Activated naive CD4-positive, alpha-beta T cell treated with anti-CD3 and anti-CD28 coated beads, Interleukin-2, amount 50 U/mL, for 24 hours (primary cell): ENCODE measurements around the gene MIEN1.
A peak's percentile ranks its signal among the peaks of the same experiment; 100 is the strongest.
"Not testable (repeated sequence)": the region's sequence is repeated elsewhere in the genome, so short reads cannot be mapped to it uniquely, and the experiment has no call there.

ENCODE experiments used
- H3K27ac Mint-ChIP-seq: one replicate; pipeline ENCODE4 v1.8.0; 2021; ENCODE audit warnings: mild to moderate bottlenecking, mixed read lengths
- H3K27me3 Mint-ChIP-seq: one replicate; pipeline ENCODE4 v1.8.0; 2021; ENCODE audit warnings: mixed read lengths
- H3K36me3 Mint-ChIP-seq: one replicate; pipeline ENCODE4 v1.8.0; 2021; ENCODE audit warnings: mixed read lengths
- H3K4me1 Mint-ChIP-seq: one replicate; pipeline ENCODE4 v1.8.0; 2021; ENCODE audit warnings: mixed read lengths
- H3K4me3 Mint-ChIP-seq: one replicate; pipeline ENCODE4 v1.8.0; 2021; ENCODE audit warnings: mild to moderate bottlenecking, mixed read lengths
- H3K9me3 Mint-ChIP-seq: one replicate; pipeline ENCODE4 v1.8.0; 2021; ENCODE audit warnings: mixed read lengths

Gene MIEN1

DNA sequence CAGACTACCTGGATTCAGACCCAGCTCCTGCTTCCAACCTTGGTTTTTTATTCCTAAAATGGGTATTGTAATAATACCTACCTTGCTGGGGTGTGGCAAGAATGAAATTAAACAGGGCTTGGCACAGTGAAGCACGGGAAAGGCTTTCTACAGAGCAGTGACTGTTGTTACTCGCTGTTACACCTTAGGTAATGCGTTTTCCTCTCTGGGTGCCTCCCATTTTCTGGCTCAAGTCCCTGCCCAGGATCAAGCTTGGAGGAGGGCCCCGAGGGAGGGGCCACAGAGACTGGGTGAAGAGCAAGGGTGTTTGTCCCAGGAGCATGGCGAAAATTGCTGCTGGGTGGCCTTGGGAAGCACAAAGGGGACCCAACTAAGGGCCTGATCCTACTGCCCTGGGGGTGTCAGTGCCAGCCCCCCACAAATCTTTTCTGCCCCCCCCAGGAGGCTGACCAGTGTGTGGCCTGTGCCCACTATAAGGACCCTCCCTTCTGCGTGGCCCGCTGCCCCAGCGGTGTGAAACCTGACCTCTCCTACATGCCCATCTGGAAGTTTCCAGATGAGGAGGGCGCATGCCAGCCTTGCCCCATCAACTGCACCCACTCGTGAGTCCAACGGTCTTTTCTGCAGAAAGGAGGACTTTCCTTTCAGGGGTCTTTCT lies 13.3 kb downstream of the MIEN1 start:
- H3K4me3 Mint-ChIP-seq: no peak overlapping the region
- no peak overlapping the region for H3K27ac Mint-ChIP-seq
- no peaks in the 10 kb centered on the region for H3K9me3 Mint-ChIP-seq
- H3K4me1 Mint-ChIP-seq: no peaks in the 10 kb centered on the region
- no peaks in the 10 kb centered on the region for H3K27me3 Mint-ChIP-seq
- H3K36me3 Mint-ChIP-seq: no peaks in the 10 kb centered on the region

DNA sequence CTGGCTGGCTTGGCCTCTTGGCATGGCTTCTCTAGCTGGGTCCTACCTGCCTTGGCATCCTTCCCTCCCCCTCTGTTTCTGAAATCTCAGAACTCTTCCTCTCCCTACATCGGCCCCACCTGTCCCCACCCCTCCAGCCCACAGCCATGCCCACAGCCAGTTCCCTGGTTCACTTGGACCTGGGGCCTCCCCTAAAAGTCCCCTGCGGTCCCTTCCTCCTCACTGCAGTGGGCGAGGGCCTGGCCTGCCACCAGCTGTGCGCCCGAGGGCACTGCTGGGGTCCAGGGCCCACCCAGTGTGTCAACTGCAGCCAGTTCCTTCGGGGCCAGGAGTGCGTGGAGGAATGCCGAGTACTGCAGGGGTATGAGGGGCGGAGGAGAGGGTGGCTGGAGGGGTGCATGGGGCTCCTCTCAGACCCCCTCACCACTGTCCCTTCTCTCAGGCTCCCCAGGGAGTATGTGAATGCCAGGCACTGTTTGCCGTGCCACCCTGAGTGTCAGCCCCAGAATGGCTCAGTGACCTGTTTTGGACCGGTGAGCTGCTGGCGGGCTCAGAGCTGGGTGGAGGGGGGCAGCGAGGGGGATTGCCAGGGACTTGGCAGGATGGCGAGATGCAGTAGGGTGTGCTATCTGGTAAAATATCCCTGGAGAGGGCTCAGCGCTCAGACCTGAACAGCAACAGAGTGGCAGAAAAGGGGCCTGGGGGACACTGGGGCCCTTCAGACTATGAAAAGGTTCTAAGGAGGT lies 14.1 kb downstream of the MIEN1 start:
- H3K36me3 Mint-ChIP-seq: no peaks in the 10 kb centered on the region
- no peaks in the 10 kb centered on the region for H3K4me1 Mint-ChIP-seq
- H3K27me3 Mint-ChIP-seq: no peaks in the 10 kb centered on the region
- H3K9me3 Mint-ChIP-seq: no peaks in the 10 kb centered on the region
- H3K27ac Mint-ChIP-seq: no peak overlapping the region
- no peak overlapping the region for H3K4me3 Mint-ChIP-seq

DNA sequence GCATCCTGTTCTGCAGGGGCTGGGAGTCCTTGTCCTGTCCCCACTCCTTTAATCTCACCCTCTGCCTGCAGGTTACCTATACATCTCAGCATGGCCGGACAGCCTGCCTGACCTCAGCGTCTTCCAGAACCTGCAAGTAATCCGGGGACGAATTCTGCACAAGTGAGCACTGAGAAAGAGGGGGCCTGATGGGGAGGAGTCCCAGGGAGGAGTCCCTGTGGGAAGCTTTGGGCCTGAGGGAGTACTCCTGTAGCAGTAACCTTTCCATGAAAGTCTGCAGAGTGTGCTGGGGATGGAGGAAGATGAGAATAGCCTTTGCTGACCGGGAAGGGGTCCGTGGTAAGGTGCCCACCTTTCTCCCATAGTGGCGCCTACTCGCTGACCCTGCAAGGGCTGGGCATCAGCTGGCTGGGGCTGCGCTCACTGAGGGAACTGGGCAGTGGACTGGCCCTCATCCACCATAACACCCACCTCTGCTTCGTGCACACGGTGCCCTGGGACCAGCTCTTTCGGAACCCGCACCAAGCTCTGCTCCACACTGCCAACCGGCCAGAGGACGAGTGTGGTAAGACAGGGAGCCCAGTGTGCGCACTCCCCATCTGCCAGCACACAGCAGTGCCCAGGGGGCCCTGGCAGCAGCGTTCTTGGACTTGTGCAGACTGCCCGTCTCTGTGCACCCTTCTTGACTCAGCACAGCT lies 14.8 kb downstream of the MIEN1 start:
- Mint-ChIP-seq H3K27ac (no peak overlapping the region), H3K4me1 (no peaks in the 10 kb centered on the region), H3K9me3 (no peaks in the 10 kb centered on the region), H3K4me3 (no peak overlapping the region), H3K27me3 (no peaks in the 10 kb centered on the region), H3K36me3 (no peaks in the 10 kb centered on the region)

DNA sequence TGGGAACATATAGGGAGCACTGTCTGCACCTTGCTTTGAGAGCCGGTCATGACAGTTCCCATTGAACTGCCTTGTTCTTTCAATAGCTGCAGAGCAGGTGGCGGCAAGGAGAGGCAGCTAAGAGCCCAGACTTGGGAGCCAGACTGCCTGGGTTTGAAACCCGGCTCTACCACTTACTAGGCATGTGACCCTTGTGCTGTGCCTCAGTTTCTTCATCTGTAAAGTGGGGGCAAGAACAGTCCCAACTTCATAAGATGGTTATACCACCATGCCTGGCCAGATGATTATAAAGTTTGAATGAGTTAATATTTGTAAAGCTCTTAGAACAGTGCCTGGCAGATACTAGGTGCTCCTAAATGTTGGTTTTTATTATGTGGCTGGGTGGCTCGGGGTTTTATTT lies 16.1 kb downstream of the MIEN1 start:
- Mint-ChIP-seq H3K4me3 (no peak overlapping the region), H3K9me3 (no peaks in the 10 kb centered on the region), H3K4me1 (peaks cover 5% of the 10 kb centered on the region), H3K27ac (no peak overlapping the region), H3K36me3 (no peaks in the 10 kb centered on the region), H3K27me3 (no peaks in the 10 kb centered on the region)

DNA sequence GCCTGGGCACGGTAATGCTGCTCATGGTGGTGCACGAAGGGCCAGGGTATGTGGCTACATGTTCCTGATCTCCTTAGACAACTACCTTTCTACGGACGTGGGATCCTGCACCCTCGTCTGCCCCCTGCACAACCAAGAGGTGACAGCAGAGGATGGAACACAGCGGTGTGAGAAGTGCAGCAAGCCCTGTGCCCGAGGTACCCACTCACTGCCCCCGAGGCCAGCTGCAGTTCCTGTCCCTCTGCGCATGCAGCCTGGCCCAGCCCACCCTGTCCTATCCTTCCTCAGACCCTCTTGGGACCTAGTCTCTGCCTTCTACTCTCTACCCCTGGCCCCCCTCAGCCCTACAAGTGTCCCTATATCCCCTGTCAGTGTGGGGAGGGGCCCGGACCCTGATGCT lies 18.5 kb downstream of the MIEN1 start:
- H3K27me3 Mint-ChIP-seq: no peaks in the 10 kb centered on the region
- H3K36me3 Mint-ChIP-seq: no peaks in the 10 kb centered on the region
- peaks cover 17% of the 10 kb centered on the region for H3K4me1 Mint-ChIP-seq
- no peak overlapping the region for H3K27ac Mint-ChIP-seq
- H3K9me3 Mint-ChIP-seq: no peaks in the 10 kb centered on the region
- H3K4me3 Mint-ChIP-seq: no peak overlapping the region

DNA sequence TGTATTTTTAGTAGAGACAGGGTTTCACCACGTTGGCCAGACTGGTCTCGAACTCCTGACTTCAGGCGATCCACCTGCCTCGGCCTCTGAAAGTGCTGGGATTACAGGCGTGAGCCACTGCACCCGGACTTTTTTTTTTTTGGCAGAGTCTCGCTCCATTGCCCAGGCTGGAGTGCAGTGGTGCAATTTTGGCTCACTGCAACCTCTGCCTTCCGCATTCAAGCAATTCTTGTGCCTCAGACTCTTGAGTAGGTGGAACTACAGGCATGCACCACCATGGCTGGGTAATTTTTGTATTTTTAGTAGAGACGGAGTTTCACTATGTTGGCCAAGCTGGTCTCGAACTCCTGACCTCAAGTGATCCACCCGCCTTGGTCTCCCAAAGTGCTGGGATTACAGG lies 19.3 kb downstream of the MIEN1 start:
- H3K4me3 Mint-ChIP-seq, H3K27ac Mint-ChIP-seq, H3K36me3 Mint-ChIP-seq, H3K9me3 Mint-ChIP-seq, H3K27me3 Mint-ChIP-seq: not testable (repeated sequence)
- H3K4me1 Mint-ChIP-seq: peaks cover 24% of the 10 kb centered on the region

DNA sequence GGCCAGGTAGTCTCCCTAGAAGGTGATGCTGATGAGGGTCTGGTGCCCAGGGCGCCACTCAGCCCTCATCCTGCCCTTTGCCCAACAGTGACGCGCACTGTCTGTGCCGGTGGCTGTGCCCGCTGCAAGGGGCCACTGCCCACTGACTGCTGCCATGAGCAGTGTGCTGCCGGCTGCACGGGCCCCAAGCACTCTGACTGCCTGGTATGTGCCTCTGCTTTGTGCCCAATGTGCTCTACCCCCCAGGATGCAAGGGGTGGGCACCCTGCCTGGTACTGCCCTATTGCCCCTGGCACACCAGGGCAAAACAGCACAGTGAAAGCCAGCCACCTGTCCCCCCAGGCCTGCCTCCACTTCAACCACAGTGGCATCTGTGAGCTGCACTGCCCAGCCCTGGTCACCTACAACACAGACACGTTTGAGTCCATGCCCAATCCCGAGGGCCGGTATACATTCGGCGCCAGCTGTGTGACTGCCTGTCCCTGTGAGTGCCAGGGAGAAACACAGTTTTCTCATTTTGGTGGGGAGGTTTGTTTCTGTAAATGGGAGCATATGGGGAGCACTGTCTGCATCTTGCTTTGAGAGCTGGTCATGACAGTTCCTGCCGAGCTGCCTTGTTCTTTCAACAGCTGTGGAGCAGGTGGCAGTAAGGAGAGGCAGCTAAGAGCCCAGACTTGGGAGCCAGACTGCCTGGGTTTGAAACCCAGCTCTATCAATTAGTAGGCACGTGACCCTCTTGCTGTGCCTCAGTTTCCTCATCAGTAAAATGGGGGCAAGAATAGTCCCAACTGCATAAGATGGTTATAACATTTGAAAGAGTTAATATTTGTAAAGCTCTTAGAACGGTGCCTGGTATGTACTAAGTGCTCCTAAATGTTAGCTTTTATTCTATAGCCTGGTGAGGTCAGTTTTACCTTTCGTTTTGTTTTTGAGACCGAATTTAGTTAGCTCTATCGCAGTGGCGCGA lies 20.1 kb downstream of the MIEN1 start:
- Mint-ChIP-seq H3K9me3 (no peaks in the 10 kb centered on the region), H3K27ac (no peak overlapping the region), H3K27me3 (no peaks in the 10 kb centered on the region), H3K4me1 (peaks cover 24% of the 10 kb centered on the region), H3K4me3 (peak overlapping the region; percentile 60), H3K36me3 (no peaks in the 10 kb centered on the region)

DNA sequence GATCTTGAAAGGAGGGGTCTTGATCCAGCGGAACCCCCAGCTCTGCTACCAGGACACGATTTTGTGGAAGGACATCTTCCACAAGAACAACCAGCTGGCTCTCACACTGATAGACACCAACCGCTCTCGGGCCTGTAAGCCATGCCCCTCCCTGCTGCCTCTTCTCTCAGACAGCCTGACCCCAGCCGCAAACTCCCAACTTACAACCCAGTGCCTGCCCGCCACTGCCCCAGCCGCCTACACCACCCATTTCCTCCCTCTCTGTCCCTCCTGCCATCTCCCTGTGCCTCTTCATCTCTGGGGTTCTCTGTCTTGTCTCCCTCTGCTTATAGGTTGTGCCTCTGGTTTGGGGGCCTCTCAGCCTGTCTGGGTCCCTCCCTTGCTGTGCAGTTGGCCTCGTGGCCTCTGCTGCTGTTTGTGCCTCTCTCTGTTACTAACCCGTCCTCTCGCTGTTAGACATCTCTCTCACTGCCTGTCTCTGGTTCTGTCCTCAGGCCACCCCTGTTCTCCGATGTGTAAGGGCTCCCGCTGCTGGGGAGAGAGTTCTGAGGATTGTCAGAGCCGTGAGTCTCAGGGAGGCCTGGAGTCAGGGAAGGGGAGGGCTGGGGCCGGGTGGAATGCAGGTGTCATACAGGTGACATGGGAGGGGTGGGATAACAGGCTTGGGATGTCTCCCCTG lies 20.9 kb downstream of the MIEN1 start:
- Mint-ChIP-seq H3K27me3 (no peaks in the 10 kb centered on the region), H3K4me1 (peaks cover 24% of the 10 kb centered on the region), H3K4me3 (peak overlapping the region; percentile 60), H3K9me3 (no peaks in the 10 kb centered on the region), H3K36me3 (no peaks in the 10 kb centered on the region), H3K27ac (no peak overlapping the region)

DNA sequence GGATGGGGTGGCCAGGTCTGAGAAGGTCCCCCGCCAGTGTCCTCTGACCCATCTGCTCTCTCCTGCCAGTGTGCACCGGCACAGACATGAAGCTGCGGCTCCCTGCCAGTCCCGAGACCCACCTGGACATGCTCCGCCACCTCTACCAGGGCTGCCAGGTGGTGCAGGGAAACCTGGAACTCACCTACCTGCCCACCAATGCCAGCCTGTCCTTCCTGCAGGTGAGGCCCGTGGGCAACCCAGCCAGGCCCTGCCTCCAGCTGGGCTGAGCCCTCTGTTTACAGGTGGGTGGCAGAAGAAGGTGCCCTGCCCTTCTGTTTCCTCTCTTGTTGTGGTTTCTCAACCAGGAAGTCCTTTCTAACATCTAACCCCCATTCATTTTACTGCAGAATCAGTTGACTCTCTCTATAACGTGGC lies 23.4 kb downstream of the MIEN1 start:
- no peaks in the 10 kb centered on the region for H3K36me3 Mint-ChIP-seq
- H3K4me1 Mint-ChIP-seq: peaks cover 24% of the 10 kb centered on the region
- no peaks in the 10 kb centered on the region for H3K9me3 Mint-ChIP-seq
- H3K27ac Mint-ChIP-seq: peak overlapping the region; percentile 78
- peaks cover 1% of the 10 kb centered on the region for H3K27me3 Mint-ChIP-seq
- peak overlapping the region; percentile 12 for H3K4me3 Mint-ChIP-seq

DNA sequence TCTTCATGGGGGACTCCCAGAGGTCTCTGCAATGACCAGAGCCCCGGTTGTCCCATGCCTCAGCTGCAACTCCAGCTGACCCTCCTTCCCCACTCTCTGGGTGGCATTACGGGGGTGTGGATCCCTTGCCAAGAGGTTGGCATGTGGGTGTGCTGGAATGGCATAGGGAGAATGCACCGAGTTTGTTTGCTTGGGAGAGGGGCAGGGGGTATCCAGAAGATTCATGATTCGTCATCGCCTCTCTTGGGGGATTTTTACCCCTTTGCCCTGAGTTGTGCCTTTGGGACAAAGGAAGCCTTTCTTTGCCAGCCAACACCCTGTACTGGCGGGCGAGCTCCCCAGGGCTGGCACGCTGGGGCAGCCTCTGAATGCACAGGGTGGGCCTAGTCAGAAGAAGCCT lies 23.9 kb downstream of the MIEN1 start:
- H3K36me3 Mint-ChIP-seq: no peaks in the 10 kb centered on the region
- H3K27me3 Mint-ChIP-seq: peaks cover 5% of the 10 kb centered on the region
- no peaks in the 10 kb centered on the region for H3K9me3 Mint-ChIP-seq
- H3K4me1 Mint-ChIP-seq: peaks cover 24% of the 10 kb centered on the region
- H3K27ac Mint-ChIP-seq: no peak overlapping the region
- H3K4me3 Mint-ChIP-seq: no peak overlapping the region

DNA sequence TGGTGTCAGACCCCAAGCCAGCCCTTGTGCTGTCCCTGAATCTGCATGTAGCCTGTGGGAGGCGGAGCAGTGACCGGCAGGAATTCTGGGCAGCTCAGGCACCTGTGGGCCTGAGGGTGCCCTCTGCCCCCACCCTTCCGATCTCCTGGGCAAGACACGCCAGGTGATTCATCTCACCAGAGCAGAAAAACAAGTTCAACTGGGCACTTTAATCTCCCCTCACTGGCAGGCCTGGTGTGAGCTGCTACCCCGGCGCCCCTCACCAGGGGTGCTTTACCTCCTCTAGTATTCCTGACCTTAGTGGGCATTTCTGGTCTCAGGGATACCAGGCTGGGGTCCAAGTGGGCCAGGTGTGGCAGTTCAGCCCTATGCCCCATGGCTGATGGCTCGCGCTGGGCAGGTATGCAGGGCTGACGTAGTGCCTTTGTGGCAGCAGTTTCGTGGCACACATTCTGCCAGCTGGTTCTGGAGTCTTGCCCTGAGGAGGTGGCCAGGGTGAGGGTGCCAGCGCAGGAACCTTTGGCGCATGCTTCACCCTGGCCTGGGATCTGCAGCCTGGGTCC lies 24.5 kb downstream of the MIEN1 start:
- no peaks in the 10 kb centered on the region for H3K9me3 Mint-ChIP-seq
- H3K36me3 Mint-ChIP-seq: peaks cover 1% of the 10 kb centered on the region

DNA sequence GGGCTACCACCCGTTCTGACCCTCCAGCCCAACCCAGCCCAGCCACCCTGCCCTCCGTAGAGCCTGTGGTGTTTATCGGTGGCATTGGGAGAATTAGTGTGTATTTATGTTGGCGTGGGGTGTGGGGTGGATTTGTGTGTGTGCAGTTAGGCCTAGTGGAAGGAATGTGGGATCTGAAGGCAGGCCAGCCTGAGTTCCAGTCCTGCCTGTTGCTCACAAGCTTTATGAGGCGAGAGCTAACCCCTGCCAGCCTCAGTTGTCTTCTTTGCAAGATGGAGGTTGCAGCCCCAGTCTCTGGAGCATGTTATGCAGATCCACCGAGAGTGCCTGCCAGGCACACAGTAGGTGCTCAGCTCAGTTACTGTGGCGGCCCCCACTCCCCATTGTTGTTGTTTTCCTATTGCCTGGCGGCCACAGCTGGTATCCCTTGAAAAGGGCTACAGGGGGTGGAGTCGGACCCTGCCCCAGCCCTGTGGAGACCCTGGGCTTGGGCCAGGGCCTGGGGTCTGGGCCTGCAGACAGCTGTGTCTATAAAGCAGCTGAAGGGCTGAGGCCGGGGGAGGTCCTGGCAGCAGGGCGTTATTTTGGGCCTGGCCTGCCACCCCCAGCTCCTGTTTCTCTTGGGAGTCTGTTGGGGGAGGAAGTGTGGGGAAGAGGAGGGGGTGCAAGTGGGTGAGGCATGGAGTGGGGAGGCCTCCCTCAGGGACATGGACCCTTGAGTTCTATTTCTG lies 25.3 kb downstream of the MIEN1 start:
- H3K4me3 Mint-ChIP-seq: no peak overlapping the region
- H3K27me3 Mint-ChIP-seq: peaks cover 11% of the 10 kb centered on the region
- H3K4me1 Mint-ChIP-seq: peaks cover 24% of the 10 kb centered on the region
- H3K9me3 Mint-ChIP-seq: no peaks in the 10 kb centered on the region
- peaks cover 1% of the 10 kb centered on the region for H3K36me3 Mint-ChIP-seq
- H3K27ac Mint-ChIP-seq: no peak overlapping the region

More for the DNA sequence above, 24.5 kb downstream of the MIEN1 start:
- Mint-ChIP-seq H3K27me3 (peaks cover 10% of the 10 kb centered on the region), H3K4me1 (peaks cover 24% of the 10 kb centered on the region), H3K27ac (no peak overlapping the region), H3K4me3 (no peak overlapping the region)

DNA sequence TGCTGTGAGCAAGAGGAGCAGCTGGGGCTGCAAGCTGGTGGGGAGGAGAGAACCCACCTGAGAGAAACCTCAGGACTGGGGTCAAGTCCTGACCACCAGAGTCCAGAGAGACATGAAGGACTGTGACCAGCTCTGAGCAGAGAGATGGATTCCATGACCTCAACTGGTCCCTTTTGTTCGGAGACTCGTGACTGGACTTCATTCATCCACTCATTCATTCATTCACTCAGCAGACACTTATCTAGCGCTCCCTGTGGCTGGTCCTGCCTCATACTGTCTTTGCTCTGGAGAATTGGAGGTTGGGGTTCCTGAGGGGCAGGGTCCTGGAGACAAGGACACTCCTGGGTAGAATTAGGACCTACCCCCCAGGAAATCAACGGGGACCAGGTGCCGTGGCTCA lies 26.4 kb downstream of the MIEN1 start:
- Mint-ChIP-seq H3K4me1 (peaks cover 26% of the 10 kb centered on the region), H3K4me3 (no peak overlapping the region), H3K9me3 (no peaks in the 10 kb centered on the region), H3K27me3 (peaks cover 19% of the 10 kb centered on the region), H3K36me3 (peaks cover 1% of the 10 kb centered on the region), H3K27ac (no peak overlapping the region)
